MCF 10A (cell line): ENCODE measurements around the gene TRIP6. TPM values are rescaled to one million over a fixed set of nuclear protein-coding genes. Genes with fewer than 3 reads are reported as not detected.
A peak's percentile ranks its signal among the peaks of the same experiment; 100 is the strongest.

Experiments used
- BruUV-seq: library from RNA; stranded (reverse); fragments of 400-500 nt; replicated peaks from 2 replicates; lab custom pipeline; 2021; lab: Mats Ljungman, UMichigan
- CTCF ChIA-PET: fragments of 300-600 bp; sonication (Branson Sonifier 250); formaldehyde crosslinking; extraction: SDS; loops from one replicate; lab custom pipeline; 2021; ENCODE audit warnings: antibody characterized with exemption, inconsistent platforms; lab: Yijun Ruan, JAX
- POLR2A ChIA-PET: fragments of 300-600, 350-650 bp; sonication (Branson Sonifier 250); formaldehyde crosslinking; extraction: SDS; loops from one replicate; lab custom pipeline; 2020; ENCODE audit warnings: antibody characterized with exemption, inconsistent platforms; lab: Yijun Ruan, JAX
- DNase-seq: peaks from one replicate; pipeline ENCODE4 v3.0.0-alpha.2; 2018; ENCODE audit not compliant: unreplicated experiment
- H3K27ac Mint-ChIP-seq: one replicate; pipeline ENCODE4 v1.8.0; 2022; ENCODE audit warnings: mild to moderate bottlenecking, low read depth, mixed read lengths; ENCODE audit not compliant: unreplicated experiment
- H3K27me3 Mint-ChIP-seq: one replicate; pipeline ENCODE4 v1.8.0; 2022; ENCODE audit warnings: mixed read lengths; ENCODE audit not compliant: insufficient read depth, unreplicated experiment
- H3K36me3 Mint-ChIP-seq: one replicate; pipeline ENCODE4 v1.8.0; 2022; ENCODE audit warnings: mild to moderate bottlenecking, moderate library complexity, mixed read lengths; ENCODE audit not compliant: insufficient read depth, unreplicated experiment
- H3K4me1 Mint-ChIP-seq: one replicate; pipeline ENCODE4 v1.8.0; 2022; ENCODE audit warnings: mixed read lengths; ENCODE audit not compliant: insufficient read depth, unreplicated experiment
- H3K4me3 Mint-ChIP-seq: one replicate; pipeline ENCODE4 v1.8.0; 2022; ENCODE audit warnings: mild to moderate bottlenecking, moderate library complexity, mixed read lengths; ENCODE audit not compliant: unreplicated experiment
- H3K9me3 Mint-ChIP-seq: one replicate; pipeline ENCODE4 v1.8.0; 2022; ENCODE audit warnings: mixed read lengths; ENCODE audit not compliant: unreplicated experiment
- CTCF ChIP-seq: fragments of 200-600 bp; IDR thresholded peaks from one replicate; pipeline ENCODE4 v1.8.0; 2022; ENCODE audit warnings: antibody characterized with exemption, mild to moderate bottlenecking; ENCODE audit not compliant: unreplicated experiment
- intact Hi-C: fragments of 100-400 bp; cut with micrococcal nuclease; formaldehyde crosslinking; loops from 2 replicates; pipeline ENCODE4 v1.14.1; 2022
- total RNA-seq: library from RNA; stranded (reverse); gene quantifications from 2 replicates; pipeline ENCODE4 v1.2.3, GENCODE V29; 2022

Gene TRIP6
- total RNA-seq, 1 experiment from 2014 or later: 132 TPM

GRCh38 chr7:100896732-100897608 is 29.8 kb downstream of the TRIP6 start:
- intact Hi-C loops: loop anchor here (1.0 kb wide), 2 partner anchors 162 to 180 kb away; no protein-coding TSS in a partner anchor
- H3K9me3 Mint-ChIP-seq: no peaks in the 10 kb centered on the region
- TF ChIP-seq CTCF: peak; percentile 75
- no TSS peak for BruUV-seq
- no peaks in the 10 kb centered on the region for H3K36me3 Mint-ChIP-seq
- ChIA-PET CTCF (interaction anchor here (0.6 to 7.1 kb wide), 6 partner anchors 133 to 229 kb away, joined by 3 to 64 read pairs (median 4); no protein-coding TSS in a partner anchor), POLR2A (interaction anchor here (0.6 kb wide), 1 partner anchor 153 kb away, joined by 3 read pairs; no protein-coding TSS in a partner anchor)
- peaks cover 6% of the 10 kb centered on the region for H3K4me1 Mint-ChIP-seq
- H3K27ac Mint-ChIP-seq: no peak overlapping the region
- peaks cover 36% of the 10 kb centered on the region for H3K27me3 Mint-ChIP-seq
- DNase-seq: no peak
- H3K4me3 Mint-ChIP-seq: no peak overlapping the region

GRCh38 chr7:100897772-100898454 is 30.7 kb downstream of the TRIP6 start:
- ChIA-PET CTCF (interaction anchor here (0.5 to 7.1 kb wide), 14 partner anchors 16 to 393 kb away, joined by 3 to 64 read pairs (median 3); no protein-coding TSS in a partner anchor), POLR2A (interaction anchor here (0.6 kb wide), 1 partner anchor 152 kb away, joined by 3 read pairs; no protein-coding TSS in a partner anchor)
- no peaks in the 10 kb centered on the region for H3K36me3 Mint-ChIP-seq
- no peaks in the 10 kb centered on the region for H3K9me3 Mint-ChIP-seq
- BruUV-seq: no TSS peak
- H3K4me1 Mint-ChIP-seq: peaks cover 6% of the 10 kb centered on the region
- peaks cover 36% of the 10 kb centered on the region for H3K27me3 Mint-ChIP-seq
- TF ChIP-seq CTCF: no peak
- no peak overlapping the region for H3K4me3 Mint-ChIP-seq
- intact Hi-C loops: loop anchor here (1.0 to 2.0 kb wide), 3 partner anchors 161 to 393 kb away; no protein-coding TSS in a partner anchor
- DNase-seq: no peak
- no peak overlapping the region for H3K27ac Mint-ChIP-seq

- Mint-ChIP-seq H3K4me3 (no peak overlapping the region), H3K27me3 (peaks cover 36% of the 10 kb centered on the region), H3K4me1 (peaks cover 6% of the 10 kb centered on the region), H3K9me3 (no peaks in the 10 kb centered on the region), H3K27ac (no peak overlapping the region), H3K36me3 (no peaks in the 10 kb centered on the region)
- BruUV-seq: no TSS peak
- DNase-seq: no peak
- CTCF ChIA-PET: interaction anchor here (1.5 to 7.1 kb wide), 3 partner anchors 155 to 177 kb away, joined by 6 to 64 read pairs (median 8); no protein-coding TSS in a partner anchor
- TF ChIP-seq CTCF: no peak
- POLR2A ChIA-PET: interaction anchor here (0.6 kb wide), 1 partner anchor 159 kb away, joined by 3 read pairs; no protein-coding TSS in a partner anchor
- intact Hi-C loops: loop anchor here (2.0 kb wide), 1 partner anchor 391 kb away; no protein-coding TSS in a partner anchor
These were observed 32.2 kb downstream of the TRIP6 start for GRCh38 chr7:100899432-100899831.
